Nucleus accumbens (tissue), 56 donors: Measurements from ENCODE around the gene ATG10.
"Not testable (repeated sequence)": the region's sequence is repeated elsewhere in the genome, so short reads cannot be mapped to it uniquely, and the experiment has no call there.

ENCODE experiments used
- DNase-seq, 56 donors: peaks; one replicate each; lab custom pipeline; 2025; lab: John Stamatoyannopoulos, UW

ATG10 gene

GRCh38 chr5:82208371-82208770, 236.5 kb downstream of the ATG10 start:
- no peak for DNase-seq

DNA sequence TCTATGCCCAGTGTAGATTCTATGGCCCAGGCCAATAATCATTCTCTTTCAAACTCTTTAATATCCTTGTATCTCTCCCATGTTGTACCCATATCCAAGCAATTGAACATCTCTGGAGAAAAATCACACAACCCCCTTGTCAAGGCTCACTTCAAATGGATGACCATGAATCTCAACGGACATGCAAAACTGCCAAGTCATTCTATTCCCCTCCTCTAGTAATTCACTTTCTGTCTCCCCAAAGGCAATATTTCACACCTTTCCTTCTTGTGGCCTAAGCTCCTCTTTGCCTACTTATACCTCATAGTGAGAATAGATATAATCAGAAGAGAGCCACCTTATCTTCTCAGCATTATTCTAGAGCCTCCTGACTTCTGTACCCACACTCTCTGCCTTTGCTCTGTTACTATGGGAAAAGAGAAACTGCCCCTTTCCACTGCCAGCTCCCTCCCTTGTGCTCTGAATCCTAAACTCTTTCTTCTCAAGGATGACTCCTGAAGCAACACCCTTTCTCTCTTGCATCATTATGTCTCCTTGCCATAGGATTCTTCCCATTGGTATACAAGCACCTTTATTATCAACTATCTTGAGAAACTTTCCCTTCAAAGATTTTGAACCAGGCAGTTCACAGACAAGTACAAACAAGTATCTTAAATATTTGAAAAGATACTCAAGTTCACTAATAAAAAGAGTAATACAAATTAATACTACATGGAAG, 240.2 kb downstream of the ATG10 start:
- DNase-seq: no peak

- no peak for DNase-seq
Measured at GRCh38 chr5:82217917-82218316, 246.1 kb downstream of the ATG10 start.

DNA sequence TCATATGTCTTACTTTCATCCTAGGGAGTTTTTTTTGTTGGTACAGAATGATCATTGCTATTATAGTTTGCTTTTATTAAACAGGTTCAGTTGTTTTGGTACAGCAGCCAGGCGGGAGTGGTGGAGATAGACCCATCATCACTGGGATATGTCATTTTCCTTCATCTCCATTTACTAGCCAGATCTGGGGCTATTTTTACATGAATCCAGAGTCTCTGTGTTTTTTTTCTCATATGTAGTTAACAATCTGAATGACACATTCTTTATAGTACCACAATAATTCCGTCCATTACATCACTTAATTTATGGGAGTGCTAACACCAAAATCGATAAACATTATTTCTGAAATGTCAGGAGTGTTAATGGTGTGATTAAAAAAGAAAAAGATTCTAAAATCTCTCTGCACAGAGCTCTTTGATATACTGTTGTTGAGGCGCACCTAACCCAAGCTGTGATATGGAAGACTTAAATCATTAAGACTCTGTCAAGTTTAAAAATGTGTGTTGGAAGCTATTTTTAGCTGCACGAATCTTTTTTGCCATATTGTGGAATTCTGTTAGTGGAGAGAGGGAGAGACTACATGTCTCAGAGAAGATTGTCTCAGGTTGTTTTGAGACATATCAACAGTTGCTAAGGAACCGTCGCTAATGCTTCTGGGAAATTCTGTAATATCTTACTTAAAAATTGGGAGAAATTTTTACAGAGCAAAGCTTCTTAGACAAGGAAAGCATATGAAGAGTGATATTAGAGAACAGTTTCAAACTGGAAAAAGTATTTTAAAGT, 246.7 kb downstream of the ATG10 start:
- DNase-seq: no peak

DNA sequence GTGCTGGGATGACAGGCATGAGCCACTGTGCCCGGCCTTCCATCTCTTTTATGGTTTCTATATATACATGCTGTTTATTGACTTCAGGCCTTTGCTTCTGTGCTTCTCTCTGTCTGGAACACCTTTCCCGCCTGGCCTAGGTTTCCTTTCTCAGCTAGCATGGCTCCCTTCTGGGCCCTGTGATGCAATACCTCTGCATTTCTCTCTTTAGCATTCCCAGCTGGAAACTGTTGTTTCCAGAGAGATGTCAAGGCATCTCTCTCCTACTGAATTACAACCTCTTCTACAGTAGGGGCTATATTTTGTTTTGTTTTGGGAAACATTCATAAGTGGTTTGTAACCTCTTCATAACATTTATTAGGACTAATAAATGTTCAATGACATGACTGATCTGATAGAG, 249.2 kb downstream of the ATG10 start:
- no peak for DNase-seq

- no peak for DNase-seq
Measured at GRCh38 chr5:82222597-82223574, 251.1 kb downstream of the ATG10 start.

DNA sequence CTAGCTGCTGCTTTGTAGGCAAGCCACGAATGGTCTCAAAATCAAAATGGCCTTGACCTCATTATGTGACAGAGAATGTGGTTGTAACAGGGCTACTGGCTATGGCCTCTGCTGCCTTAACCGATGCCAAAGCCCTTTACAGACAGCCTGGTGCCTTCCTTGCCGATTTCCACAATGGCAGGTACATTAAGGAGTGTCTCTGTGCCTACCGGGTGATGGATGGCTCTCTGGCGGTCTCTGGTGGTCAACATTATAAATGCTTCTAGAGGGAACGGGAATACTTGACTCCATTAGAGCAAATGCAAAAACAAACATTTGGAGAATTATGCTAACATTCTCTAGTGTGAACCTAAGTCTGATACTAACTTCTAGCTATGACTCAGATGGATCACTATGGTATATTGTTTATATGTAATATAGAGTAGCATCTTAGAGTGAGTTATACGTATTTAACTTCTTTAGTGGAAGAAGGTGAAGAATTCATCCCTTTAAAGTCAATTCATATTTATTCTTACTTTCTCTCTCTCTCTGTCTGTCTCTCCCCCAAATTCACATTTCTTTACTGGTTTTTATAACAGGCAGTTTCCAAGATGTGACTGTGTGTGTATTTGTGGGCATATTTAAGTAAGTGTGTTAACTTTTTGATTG, 253.8 kb downstream of the ATG10 start:
- DNase-seq: peak in 52 of 56 donors; percentile 1 to 80 (median 30)

- no peak for DNase-seq
Measured at GRCh38 chr5:82234885-82235284, 263.1 kb downstream of the ATG10 start.

DNA sequence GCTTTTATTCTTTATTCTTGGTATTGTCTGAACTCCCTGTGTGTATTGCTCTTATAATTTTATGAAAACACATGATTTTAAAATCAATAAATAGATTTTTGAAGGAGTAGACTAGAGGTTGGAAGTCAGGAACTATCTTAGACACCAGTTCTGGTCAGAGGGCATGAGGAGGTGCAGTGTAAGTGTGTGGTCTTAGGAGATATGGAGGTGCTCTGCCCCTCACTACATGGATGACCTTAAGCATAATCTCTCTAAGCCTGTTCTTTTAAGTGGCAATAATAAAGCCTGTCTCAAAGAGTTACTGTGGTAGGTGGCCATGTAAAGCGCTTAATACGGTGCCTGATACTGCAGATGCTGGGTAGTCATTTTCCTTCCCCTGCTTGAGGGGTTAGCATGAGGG, 272.3 kb downstream of the ATG10 start:
- DNase-seq: no peak

GRCh38 chr5:82244854-82245635, 273.2 kb downstream of the ATG10 start:
- DNase-seq: no peak

DNA sequence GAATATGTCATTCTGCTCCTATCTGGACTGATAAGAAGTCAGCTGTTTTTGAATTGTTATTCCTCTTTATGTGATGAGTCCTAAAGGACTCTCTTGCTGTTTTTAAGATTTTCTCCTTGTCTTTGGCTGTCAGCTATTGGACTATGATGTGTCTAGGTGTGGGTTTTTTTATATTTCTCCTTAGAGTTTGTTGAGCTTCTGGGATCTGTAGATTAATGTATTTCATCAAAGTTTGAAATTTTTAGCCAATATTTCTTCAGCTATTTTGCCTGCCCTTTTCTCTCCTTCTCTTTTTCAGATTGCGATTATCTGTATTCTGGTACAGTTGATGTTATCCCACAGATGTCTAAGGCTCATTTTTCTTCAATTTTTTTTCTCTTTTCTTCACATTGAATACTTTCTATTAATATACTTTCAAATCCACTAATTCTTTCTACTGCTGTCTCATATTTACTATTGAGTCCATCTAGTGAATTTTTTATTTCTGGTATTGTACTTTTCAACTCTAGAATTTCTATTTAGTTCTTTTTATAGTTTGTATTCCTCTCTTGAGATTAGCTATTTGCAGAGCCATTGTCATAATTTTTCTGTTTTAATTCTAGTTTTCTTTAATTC, 275.2 kb downstream of the ATG10 start:
- DNase-seq: no peak

- no peak for DNase-seq
Measured at GRCh38 chr5:82252744-82253143, 280.9 kb downstream of the ATG10 start.

DNA sequence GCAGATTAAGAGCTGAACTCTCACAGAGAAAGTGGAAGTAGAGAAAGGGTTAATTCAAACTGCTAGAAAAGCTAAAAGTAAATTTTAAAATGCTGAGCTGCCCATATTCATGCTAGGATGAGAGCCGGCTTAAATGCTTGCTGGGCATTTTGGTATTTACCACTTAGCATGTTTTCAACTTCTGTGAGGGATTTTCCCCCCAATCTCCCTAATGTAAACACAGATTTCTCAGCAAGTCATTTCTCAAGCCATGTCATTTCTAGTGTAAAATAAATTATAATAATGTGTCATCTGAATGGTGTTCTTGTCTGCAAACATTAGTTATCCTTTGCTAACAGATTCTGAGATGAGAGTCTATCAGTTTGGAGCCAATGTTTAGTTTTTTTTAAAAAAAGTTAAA, 284.0 kb downstream of the ATG10 start:
- no peak for DNase-seq

GRCh38 chr5:82257247-82257646, 285.4 kb downstream of the ATG10 start:
- no peak for DNase-seq

- DNase-seq: peak in 1 of 56 donors; percentile 1
Measured at GRCh38 chr5:82257729-82258128, 285.9 kb downstream of the ATG10 start.

- no peak for DNase-seq
Measured at GRCh38 chr5:82259172-82259800, 287.5 kb downstream of the ATG10 start.

DNA sequence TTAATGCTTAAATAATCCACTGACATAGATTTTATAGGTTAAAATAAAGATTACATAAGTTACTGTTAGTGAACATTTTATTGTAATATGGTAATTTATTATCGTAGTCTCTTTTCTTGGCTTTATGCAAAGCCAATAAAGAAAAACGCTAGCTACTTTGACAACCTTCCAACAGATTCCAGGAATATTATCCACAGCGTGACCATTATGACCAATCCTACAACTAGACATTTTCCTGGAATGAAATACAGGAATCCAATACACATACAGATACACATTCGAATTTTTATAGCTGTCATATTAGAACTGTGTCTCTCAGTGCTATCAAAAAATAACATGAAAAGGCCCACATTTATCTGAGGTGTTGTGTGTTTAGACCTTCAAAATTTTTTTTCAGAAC, 293.2 kb downstream of the ATG10 start:
- no peak for DNase-seq

DNA sequence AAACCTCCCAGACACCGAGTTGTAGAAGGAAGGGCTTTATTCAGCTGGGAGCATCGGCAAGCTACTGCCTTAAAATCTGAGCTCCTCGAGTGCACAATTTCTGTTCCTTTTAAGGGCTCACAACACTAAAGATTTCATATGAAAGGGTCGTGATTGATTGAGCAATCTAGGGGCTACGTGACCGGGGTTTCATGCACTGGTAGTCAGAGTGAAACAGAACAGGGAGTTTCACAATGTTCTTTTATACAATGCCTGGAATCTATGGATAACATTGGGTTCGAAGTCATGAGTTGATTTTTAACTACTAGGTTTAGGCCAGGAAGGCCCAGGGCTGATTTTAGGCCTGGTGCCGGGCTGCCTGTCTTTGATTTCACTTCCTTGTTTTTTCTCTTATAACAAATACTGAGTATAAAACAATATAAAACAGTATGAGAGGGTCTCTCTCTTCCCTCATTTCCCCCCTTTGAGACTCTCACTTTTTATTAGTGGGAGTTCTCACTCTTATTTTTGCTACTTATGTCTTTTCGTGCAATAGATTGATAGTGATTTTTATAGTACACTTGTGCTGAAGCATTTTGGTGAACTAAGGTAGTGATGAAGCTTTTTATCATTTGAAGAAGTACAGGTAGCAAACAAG, 295.6 kb downstream of the ATG10 start:
- not testable (repeated sequence) for DNase-seq
